Stimulated activated CD8-positive, alpha-beta memory T cell treated with anti-CD3 and anti-CD28 coated beads, Interleukin-12 subunit alpha, Interleukin-12 subunit beta, amount 100 ng/mL, for 1 hour (primary cell): ENCODE measurements around the gene CHRNG.

Experiments
- DNase-seq: peaks from one replicate; pipeline ENCODE4 v3.0.0-alpha.2; 2020; ENCODE audit warnings: low read depth

CHRNG gene, protein sequence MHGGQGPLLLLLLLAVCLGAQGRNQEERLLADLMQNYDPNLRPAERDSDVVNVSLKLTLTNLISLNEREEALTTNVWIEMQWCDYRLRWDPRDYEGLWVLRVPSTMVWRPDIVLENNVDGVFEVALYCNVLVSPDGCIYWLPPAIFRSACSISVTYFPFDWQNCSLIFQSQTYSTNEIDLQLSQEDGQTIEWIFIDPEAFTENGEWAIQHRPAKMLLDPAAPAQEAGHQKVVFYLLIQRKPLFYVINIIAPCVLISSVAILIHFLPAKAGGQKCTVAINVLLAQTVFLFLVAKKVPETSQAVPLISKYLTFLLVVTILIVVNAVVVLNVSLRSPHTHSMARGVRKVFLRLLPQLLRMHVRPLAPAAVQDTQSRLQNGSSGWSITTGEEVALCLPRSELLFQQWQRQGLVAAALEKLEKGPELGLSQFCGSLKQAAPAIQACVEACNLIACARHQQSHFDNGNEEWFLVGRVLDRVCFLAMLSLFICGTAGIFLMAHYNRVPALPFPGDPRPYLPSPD

DNA sequence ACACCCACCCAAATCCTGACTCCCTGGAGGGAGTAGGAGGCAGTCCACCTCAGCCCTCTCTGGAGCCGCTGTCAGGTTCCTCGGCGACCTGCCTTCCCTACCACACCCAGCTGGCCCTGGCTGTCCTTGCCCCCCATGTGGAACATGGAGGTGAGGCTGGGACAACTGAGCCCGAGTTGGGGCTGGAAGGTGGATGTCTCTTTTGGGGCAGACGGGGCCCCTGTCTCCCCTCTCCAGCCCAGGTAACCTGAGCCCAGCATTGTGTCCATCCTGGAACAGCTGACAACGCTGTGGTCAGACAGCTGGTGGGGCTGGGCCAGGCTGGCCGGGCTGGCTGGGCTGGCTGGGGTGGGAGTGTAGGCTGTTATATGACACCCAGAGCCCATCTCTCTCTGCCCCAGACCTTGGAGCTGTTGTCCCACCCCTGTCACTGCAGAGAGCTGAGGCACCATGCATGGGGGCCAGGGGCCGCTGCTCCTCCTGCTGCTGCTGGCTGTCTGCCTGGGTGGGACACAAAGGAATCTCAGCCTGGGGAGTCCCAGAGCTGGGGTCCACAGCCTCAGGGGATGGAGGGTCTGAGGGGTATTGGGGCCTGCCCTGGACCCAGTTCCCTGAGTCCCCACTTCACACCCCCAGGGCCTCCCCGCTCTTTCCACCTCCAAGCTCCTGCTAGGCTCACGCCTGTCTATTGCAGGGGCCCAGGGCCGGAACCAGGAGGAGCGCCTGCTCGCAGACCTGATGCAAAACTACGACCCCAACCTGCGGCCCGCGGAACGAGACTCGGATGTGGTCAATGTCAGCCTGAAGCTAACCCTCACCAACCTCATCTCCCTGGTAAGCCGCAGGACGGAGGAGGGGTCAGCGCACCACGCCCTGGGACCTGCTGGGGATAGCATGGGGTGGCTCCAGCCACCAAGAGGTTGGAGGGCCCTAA, at the start of gene CHRNG:
Gene CHRNG (plus strand): TSS at position 395 of the 934 bp plus-strand sequence. CDS start 56 bp downstream, at position 451.
- DNase-seq = no peak

DNA sequence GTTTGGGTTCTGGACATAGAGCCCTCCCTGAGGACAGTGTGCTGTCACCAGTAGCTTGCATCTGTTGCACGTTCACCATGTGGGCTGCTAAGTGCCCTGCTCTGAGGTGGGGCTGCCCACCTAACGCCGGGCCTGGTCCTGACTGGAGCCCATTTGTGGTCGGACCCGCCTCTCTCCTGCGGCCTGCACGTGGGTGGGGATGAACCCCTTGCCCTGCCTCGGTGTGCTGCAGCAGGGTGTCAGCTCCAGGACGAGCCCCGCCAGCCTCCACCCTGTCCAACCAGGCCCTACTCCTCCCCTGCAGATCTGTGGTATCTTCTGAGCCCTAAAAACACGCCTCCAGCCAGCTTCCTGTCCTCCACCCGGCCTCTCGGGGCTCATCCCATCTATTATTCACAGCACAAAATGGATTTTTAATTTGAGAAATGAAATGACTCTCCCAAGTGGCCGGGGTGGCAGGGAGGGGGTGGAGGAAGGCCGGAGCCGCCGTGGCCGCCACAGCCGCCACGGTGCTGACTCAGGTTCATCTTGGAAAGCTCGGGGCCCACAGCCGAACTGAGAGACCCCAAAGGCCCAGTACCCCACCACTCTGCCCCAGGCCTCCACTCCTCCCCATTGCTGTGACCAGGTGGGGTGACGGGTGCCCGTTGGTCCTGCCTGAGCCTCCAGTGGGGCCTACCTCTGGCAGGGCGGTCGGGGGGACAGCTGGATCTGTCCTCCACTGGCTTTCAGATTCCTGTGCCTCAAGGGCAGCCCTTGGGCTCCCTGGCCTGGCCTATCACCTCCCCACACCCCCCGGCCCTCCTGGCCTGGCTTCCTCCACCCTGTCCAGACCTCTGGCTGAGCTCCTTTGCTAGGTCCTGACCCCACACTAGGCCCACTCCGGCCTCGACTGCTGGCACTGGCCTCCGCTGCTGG, 49.0 kb upstream of the CHRNG start:
- no peak for DNase-seq

DNA sequence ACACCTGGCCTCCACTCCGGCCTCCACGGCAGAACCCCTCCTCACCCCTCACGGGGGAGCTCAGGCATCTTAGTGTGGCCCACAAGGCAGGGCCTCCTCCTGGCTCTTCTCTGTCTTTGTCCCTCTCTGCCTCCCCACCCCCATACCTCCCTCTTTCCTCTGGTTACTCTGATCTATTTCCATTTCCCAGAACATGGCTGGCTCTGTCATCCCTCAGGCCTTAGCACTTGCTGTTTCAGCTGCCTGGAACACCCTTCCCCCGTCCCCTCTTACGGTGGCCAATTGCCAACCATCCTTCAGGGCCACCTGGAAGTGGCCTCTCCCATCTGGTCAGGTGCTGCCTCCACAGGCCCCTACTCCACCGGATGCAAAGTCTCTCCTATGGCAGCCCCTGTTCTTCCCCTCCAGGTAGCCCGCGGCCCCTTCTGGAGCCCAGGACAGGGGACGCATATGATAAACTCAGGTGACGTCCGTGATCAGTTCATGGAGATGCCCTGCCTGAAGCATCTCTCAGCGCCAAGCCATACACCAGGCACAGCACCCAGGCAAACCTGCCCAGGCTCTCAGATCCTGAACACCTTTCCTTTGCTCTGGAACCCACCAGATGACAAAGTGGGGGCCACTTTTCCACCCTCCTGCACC, 48.2 kb upstream of the CHRNG start:
- DNase-seq = no peak

DNA sequence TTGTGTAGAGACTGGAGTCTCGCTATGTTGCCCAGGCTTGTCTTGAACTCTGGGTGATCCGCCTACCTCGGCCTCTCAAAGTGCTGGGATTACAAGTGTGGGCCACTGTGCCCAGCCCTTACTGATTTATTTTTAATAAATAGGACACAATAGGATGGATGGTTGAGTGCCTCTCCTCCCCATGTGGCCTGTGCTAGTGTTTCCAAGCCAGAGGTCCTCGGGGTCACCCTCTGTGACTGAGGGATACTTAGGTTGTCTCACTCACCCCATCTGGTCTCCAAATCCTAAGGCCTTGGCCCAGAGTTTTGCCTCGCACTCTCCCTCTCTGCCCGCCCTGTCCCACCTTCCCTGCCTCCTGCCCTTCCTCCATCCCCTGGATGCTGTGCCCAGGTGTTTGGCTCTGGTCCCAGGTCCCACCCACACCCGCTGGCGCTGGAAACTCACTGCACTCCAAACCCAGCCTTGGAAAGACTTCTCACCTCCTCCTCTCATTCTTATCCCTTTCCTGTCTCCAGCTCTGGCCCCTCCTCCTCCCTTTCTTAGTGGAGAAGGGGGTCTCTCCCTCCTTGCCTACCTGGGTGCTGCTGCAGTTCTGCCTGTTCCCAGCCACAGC, 47.1 kb upstream of the CHRNG start:
- DNase-seq = no peak

DNA sequence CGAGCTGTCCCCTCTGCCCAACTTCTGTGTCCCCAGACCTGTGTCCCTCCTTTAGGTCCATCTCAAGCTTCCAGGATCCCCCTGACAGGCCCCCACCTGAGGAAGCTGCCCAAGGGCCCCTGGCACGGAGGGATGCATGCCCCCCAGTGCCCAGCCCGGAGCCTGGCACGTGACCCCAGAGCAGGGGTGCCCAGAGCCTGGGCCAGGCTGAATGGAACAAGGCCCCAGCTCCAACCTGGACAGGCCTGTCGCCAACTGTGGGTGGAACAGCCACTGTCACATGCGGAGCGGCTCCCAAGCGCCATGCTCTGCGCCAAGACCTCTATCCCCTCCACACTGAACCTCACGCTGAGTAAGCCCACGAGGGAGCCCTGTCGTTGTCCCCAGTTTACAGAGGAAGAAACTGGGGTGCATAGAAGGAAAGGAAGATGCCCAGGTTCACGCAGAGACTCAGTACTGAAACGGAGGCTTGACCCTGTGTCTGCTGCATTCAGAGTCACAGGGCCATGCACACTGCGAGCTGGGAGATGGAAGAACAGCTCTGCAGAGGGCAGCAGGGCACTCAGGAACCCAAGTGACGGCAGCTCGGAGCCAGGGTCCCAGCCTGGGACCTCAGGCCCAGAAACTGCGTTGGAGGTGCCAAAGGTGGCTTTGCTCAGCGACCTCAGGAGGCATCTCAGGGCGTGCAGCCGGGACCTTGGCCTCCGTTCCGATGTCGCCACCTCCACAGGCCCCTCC, 46.4 kb upstream of the CHRNG start:
- DNase-seq = no peak

DNA sequence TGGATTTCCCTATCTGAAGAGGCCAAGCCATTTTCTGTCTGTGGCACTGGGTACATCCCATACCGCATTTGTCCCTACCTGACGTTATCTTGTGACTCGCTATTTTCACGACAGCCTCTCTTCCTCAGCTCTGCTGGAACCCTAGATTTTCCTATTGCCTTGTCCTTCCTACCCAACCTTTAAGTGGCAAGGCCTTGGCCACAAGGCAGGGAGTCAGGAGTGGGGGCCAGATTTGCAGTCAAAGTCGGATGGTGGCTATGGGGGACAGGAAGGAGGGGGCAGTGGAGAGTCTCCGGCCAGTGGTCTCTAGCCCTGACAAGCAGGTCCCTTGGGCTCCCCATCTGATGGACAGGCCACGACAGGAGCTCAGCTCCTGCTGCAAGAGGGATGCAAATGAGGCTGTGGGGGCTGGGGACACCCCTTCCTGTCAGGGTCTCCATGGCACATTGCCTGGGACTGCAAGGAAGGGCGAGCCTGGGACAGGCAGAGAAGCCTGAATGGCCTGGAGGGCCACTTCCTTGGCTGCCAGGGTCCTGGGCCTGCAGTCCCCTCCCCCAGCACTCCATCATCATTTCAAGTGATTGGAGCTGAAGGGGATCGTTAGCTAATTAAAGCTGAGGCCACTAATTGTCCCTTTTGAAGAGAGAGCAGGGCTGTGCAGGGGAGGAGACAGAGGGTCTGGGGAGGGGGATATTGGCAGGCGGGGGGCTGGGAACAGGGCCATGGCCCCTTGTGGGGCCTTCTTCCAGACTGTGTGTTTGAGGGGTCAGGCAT, 45.6 kb upstream of the CHRNG start:
- no peak for DNase-seq

DNA sequence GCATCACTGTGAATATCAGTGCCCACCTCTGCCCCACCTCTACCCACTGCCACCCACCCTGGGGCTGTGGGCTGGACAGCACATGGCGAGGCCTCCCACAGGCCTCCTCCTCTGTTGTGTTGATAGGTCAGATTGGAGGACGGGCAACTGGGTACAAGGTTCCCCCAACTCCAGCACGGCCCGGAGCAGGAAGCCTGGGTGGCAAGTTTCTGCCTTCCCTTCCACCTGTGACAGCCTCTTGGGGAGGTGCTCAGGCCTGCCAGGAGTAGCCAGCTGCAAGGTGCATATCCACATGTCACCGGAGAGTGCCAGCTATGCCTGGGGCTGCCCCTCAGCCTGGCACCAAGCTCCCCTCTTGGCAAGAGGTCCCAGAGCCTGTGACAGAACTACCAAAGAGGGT, 45.0 kb upstream of the CHRNG start:
- DNase-seq = no peak

DNA sequence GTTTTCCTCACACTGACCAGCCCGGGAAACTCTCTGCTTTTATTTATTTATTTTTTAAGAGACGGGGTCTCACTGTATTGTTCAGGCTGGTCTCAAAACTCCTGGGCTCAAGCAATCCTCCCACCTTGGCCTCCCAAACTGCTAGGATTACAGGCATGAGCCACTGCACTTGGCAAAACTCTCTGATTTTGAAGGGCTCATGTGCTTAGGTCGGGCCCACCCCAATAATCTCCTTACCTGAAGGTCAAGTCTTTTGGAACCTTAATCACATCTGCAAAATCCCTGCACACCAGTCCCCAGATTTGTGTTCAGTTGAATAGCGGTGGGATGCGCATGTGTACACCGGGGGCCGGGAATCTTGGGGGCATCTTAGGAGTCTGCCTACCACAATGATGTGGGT, 44.2 kb upstream of the CHRNG start:
- no peak for DNase-seq

DNA sequence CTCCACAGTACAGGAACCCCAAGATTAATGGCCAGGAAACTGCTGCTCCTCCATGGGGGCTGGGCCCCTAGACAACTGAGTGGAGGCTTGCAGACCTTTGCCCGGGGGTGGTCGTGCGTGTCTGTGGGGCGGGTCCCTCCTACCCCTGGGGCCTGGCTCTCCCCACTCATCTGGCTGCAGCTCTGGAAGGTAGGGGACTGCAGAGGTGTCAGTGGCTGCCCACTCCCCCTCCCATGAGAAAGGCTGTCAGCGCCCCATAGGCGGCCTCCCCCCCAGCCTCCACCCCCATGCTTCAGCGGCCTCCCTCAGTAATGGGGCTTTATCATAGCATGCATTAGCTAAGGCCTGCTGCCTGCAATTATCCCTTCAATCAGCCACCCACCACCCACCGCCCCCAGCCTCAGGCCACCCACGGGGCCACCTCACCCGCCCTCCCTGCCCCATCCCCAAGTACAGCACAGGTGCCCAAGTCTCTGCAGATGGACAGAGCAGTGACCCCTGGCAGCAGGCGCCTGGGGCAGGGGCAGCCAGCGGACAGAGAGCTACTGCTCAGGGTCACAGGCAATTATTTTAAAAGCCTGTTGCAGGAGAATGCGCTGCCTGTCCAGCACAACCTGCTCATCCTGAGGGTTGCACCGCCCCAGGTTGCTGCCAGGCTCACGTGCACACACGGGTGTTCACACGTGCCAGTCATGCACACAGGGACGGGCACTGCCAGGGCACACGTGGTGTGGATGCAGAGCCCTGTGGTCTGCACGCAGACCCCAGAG, 42.8 kb upstream of the CHRNG start:
- DNase-seq = no peak

DNA sequence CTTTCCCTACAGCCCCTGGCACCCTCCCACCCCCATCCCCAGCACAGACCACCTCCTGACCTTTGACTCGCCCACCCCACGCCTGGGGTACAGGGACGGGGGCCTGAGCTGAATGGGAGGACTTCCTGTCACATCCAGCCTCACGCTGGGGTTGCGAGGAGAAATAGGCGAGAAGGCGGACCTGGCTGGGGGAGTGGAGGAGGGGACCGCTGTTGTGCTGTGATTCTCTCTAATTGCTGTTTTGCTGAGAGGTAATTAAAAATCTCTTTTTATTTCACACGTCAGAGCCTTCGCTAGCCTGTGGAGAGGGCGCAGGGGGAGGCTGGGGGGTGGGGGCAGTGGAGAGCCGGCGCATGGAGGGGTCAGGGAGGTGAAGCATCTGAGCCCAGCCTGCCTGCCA, 42.1 kb upstream of the CHRNG start:
- DNase-seq = no peak

DNA sequence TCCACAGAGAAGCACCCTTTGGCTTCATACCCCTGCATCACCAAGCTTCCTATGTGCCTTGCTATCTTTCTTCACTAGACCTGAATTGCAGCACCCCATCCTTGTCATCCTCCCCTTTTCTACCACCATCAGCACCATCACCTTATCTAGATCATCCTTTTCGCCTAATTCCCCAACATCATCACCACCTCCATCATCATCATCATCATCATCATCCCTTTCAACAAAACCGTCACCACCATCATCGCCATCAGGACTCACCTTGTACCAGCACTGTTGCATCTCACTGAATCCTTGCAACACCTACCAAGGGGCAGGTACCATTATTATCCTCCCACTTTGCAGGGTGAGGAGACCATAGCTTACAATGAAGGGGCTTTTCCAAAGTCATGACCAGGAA, 41.0 kb upstream of the CHRNG start:
- no peak for DNase-seq

DNA sequence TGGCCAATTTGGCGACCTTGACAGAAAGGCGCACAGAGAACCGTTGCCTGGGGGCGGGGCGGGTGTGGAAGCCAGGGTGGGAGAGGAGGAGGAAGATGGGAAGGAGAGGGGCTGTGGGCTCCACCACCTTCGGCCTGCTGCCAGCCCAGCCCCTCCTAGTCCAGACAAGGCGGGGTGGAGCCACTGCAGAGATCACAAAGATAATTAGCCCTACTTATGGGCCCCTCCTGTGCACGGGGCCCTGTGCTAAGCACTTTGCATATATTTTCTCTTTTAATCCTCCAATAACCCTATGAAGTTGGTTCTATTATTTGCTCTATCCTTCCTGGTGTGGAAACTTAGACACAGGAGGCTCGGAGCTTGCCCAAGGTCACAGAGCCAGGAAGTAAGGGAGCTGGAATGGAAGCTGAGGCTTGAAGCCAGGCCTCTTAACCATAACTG, 38.1 kb upstream of the CHRNG start:
- no peak for DNase-seq

DNA sequence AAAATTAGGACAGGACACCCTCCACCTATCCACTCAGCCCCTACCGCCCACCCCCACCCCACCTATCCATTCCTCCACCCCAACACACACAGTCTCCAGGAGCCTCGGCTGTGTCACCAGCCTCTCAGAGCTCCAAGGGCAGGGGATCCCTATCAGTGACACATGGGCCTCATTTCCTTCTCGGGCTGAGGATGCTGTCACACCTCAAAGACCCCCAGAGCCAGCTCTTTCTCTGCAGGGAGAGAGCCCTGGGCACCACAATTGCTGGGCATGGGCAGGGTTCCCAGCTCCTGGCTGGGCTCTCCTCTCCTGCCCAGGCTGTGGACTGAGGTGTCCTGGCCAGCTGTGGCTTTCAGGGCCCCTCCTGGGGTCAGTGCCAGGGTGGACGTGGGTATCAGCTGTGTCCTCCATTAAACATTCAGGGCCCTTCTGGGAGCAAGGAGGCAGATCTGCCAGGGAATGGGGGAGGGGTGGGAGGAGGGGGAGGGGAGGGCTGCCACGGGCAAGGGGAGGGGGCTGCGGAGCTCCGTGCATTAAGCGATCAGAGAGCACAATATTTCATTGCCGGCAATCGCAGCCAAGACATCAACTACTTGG, 37.6 kb upstream of the CHRNG start:
- DNase-seq = no peak

DNA sequence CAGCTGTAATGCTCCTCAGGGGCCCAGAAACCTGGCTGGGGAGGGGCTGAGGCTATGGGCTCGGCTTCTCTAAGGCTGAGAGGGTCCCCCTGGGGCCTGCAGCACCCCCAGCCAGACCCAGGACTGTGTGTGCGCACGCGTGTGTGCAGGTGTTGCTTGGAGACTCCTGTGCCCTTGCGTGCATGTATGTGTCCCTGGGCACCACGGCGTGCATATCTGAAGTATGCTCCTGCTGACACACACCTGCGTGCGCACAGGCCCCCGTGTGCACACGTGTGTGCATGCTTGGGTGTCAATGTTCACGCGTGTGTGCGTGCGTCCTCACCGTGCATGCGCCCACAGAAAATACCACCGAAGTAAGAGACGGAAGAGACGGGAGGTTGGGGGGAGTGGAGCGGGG, 37.0 kb upstream of the CHRNG start:
- DNase-seq = no peak

DNA sequence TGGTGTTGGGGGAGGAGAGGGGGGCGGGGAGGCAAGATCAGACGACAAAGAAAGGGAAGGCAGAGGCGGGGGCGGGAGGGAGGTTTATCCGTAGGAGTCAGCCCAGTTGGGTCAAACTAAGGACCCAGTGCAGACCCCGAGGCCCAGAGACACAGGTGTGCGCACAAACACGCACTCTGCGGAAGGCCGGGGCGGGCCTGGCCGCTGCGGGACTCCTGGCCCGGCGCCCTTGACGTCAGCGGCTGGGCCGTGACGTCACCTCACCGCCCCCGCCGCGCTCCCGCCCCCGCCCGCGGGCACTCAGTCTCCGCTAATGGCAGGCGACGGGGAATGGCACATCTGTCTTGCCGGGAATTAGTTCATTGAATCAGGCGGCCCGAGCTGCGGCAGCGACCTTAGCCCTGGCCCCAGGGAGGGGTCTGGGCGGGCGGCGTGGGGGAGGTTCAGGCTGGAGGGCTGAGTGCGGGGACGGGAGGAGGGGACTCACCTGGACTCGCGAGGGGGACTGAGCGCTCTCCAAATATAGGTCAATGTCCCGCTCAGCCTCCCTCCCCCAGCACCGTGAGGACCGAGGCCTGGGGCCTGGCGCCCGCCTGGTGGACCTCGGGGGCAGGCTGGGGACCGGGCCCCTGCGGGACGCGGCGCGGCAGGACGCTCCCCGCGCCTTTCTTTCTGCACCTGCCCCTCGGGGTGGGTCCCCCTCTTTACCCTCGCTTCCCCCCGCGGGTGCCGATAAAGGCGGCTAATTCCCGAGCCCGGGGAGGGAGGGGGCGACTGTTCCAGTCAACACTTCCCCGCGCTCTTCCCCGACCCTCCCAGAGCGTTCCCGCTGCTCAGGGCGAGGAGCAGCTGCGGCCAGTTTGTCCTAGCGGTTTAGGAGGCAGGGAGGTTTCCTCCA, 36.3 kb upstream of the CHRNG start:
- DNase-seq = no peak

DNA sequence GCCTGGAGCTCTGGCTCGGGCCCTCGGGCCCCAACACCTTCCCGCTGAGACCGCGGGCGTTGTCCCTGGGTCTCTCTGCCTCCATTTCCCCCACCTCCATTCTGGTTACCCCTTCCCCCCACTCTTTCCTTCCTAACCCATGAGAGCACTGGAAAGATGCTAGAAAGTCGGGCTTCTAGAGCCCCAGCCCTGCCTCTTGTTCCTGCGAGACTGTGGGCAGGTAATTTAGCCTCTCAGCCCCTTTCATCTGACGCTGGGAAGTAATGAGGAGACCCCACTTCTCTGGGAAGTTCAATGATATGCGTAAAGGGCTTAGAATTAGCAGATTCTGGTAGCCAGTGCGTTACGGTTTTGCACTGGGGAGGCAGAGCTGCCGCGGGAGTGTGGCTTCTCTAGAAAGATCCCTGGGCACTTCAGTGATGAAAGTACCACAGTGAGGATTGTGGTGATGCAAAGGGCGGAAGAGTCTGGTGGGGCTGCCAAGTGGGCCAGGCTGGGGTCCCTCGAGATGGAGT, 35.6 kb upstream of the CHRNG start:
- DNase-seq = no peak

DNA sequence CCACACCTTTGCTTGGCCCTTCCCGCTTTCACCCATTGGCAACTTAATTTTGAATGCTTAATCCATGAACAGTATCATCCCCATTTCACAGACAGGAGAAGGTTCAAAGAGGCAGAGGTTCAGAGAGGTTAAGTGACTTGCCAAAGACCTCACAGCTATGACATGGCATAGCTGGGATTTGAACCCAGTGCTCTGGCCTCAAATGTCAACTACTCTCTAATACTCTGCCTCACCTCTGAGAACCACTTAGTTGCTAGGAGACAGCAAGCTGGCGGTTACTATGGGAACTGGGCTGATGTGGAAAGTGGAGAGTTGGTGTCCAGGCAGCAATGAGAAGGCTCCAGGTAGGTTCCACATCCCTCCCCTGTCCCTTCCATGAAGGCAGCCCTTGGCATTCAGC, 35.1 kb upstream of the CHRNG start:
- DNase-seq = no peak
